ENCODE data around the gene NR5A1. TPM values are rescaled to one million over a fixed set of nuclear protein-coding genes. Genes with fewer than 3 reads are reported as not detected.
A peak's percentile ranks its signal among the peaks of the same experiment; 100 is the strongest.

NR5A1 gene
- 1.0 and 3.3 TPM in 2 replicates for total RNA-seq (ENCODE audit: low replicate concordance)

- H3K9me3 Mint-ChIP-seq, result no peaks in the 10 kb centered on the region
- peak within 1 kb of the TSS; percentile 50 for H3K4me3 Mint-ChIP-seq
- Histone ChIP-seq H3K36me3 (no peaks in the 10 kb centered on the region), H3K27me3 (peaks cover 45% of the 10 kb centered on the region), H3K79me2 (ENCODE audit: low read depth) (no peaks in the 10 kb centered on the region), H3K9me3 (ENCODE audit: low read depth) (no peaks in the 10 kb centered on the region), H3K4me1 (peaks cover 11% of the 10 kb centered on the region), H3K4me2 (no peak within 1 kb of the TSS), H4K20me1 (ENCODE audit: low read depth) (no peaks in the 10 kb centered on the region), H3K27ac (no peak within 1 kb of the TSS), H3F3A (ENCODE audit: low read depth) (peaks cover 15% of the 10 kb centered on the region), H2AFZ (replicated peaks) (no peak within 1 kb of the TSS), H3K4me3 (no peak within 1 kb of the TSS), H3K9ac (no peak within 1 kb of the TSS)
- no peak for DNase-seq (ENCODE audit: low spot score)
- peaks cover 31% of the 10 kb centered on the region for H3K27me3 Mint-ChIP-seq (ENCODE audit: insufficient read depth, low read depth)
- TF ChIP-seq CTCF (IDR thresholded peaks at IDR 0.05) (no peak), EZH2 (IDR thresholded peaks at IDR 0.05) (no peak), EZH2phosphoT487 (IDR thresholded peaks at IDR 0.05) (no peak)
- H3K4me1 Mint-ChIP-seq, result peaks cover 11% of the 10 kb centered on the region
- H3K36me3 Mint-ChIP-seq, result no peaks in the 10 kb centered on the region
- H3K27ac Mint-ChIP-seq, result no peak within 1 kb of the TSS
Measured at GRCh38 chr9:124506931-124507879, at the start of gene NR5A1. Gene NR5A1, minus strand, starts transcription at chr9:124507399. Its CDS starts 4,004 bp downstream, at chr9:124503395.

- no peak for DNase-seq (ENCODE audit: low spot score)
- no peaks in the 10 kb centered on the region for H3K27me3 Mint-ChIP-seq (ENCODE audit: insufficient read depth, low read depth)
- H2AFZ ChIP-seq (replicated peaks), result no peak overlapping the region
- peaks cover 88% of the 10 kb centered on the region for H4K20me1 ChIP-seq (ENCODE audit: low read depth)
- TF ChIP-seq EZH2 (IDR thresholded peaks at IDR 0.05), result no peak
- no peak for TF ChIP-seq EZH2phosphoT487 (IDR thresholded peaks at IDR 0.05)
- no peak for TF ChIP-seq CTCF (IDR thresholded peaks at IDR 0.05)
- no peak overlapping the region for H3K27ac Mint-ChIP-seq
- no peaks in the 10 kb centered on the region for H3K36me3 ChIP-seq
- H3K36me3 Mint-ChIP-seq, result peaks cover 2% of the 10 kb centered on the region
- H3K9ac ChIP-seq, result no peak overlapping the region
- peaks cover 5% of the 10 kb centered on the region for H3K4me1 ChIP-seq
- H3K27me3 ChIP-seq, result no peaks in the 10 kb centered on the region
- H3K79me2 ChIP-seq (ENCODE audit: low read depth), result peaks cover 73% of the 10 kb centered on the region
- no peaks in the 10 kb centered on the region for H3K4me1 Mint-ChIP-seq
- H3F3A ChIP-seq (ENCODE audit: low read depth), result peaks cover 25% of the 10 kb centered on the region
- H3K4me3 Mint-ChIP-seq, result no peak overlapping the region
- H3K4me2 ChIP-seq, result no peak overlapping the region
- no peaks in the 10 kb centered on the region for H3K9me3 Mint-ChIP-seq
- H3K9me3 ChIP-seq (ENCODE audit: low read depth), result no peaks in the 10 kb centered on the region
- H3K4me3 ChIP-seq, result no peak overlapping the region
- no peak overlapping the region for H3K27ac ChIP-seq
Measured at GRCh38 chr9:124555043-124555442, 47.8 kb upstream of the NR5A1 start.

GRCh38 chr9:124553738-124554137 is 46.5 kb upstream of the NR5A1 start:
- Histone ChIP-seq H3K27me3 (no peaks in the 10 kb centered on the region), H3K4me2 (no peak overlapping the region), H3K79me2 (ENCODE audit: low read depth) (peaks cover 73% of the 10 kb centered on the region), H2AFZ (replicated peaks) (no peak overlapping the region), H4K20me1 (ENCODE audit: low read depth) (peaks cover 87% of the 10 kb centered on the region), H3K27ac (peak overlapping the region; percentile 31), H3K36me3 (no peaks in the 10 kb centered on the region), H3F3A (ENCODE audit: low read depth) (peaks cover 25% of the 10 kb centered on the region), H3K9ac (no peak overlapping the region), H3K4me1 (peaks cover 5% of the 10 kb centered on the region), H3K9me3 (ENCODE audit: low read depth) (no peaks in the 10 kb centered on the region), H3K4me3 (no peak overlapping the region)
- H3K27ac Mint-ChIP-seq, result no peak overlapping the region
- peaks cover 5% of the 10 kb centered on the region for H3K36me3 Mint-ChIP-seq
- no peak for DNase-seq (ENCODE audit: low spot score)
- no peak overlapping the region for H3K4me3 Mint-ChIP-seq
- no peak for TF ChIP-seq EZH2phosphoT487 (IDR thresholded peaks at IDR 0.05)
- TF ChIP-seq EZH2 (IDR thresholded peaks at IDR 0.05), result no peak
- TF ChIP-seq CTCF (IDR thresholded peaks at IDR 0.05), result no peak
- no peaks in the 10 kb centered on the region for H3K27me3 Mint-ChIP-seq (ENCODE audit: insufficient read depth, low read depth)
- no peaks in the 10 kb centered on the region for H3K9me3 Mint-ChIP-seq
- no peaks in the 10 kb centered on the region for H3K4me1 Mint-ChIP-seq
